Right forelimb (tissue), 1 donor: Measurements from ENCODE around the gene DIP2C.
"Not testable (repeated sequence)": the region's sequence is repeated elsewhere in the genome, so short reads cannot be mapped to it uniquely, and the experiment has no call there.

ENCODE experiments used
- DNase-seq: peaks from one replicate; pipeline ENCODE4 v3.0.0-alpha.2; 2018

DIP2C gene

DNA sequence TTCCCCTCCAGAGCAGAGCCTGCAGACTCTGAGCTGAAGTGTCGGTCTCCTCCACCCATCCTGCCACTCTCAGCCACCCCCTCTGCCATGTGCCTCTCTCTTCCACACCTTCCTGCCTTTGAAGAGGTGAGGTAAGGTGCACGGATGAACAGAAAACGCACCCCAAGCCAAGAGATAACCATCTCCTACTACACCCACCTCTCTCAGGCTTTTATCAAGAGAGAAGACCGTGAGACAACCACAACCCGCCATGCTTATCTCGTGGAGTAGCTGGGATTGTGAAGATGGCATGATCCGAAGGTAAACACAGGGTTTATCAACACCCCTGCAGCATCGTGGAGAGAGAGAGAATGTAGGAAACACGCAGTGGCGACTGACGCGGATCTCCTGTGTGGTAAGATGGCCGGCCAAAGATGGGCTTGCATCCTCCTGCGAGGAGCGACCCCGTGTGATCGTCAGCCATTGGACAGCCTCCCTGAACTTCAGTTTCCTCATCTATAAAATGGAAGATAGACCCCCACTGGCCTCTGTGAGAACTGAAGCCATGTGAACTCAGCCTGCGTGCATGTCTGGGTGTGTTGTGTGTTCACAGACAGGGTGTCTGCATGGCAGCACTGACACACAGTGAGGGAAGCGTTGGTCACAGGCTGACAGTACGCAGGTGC, 219.0 kb downstream of the DIP2C start:
- no peak for DNase-seq

DNA sequence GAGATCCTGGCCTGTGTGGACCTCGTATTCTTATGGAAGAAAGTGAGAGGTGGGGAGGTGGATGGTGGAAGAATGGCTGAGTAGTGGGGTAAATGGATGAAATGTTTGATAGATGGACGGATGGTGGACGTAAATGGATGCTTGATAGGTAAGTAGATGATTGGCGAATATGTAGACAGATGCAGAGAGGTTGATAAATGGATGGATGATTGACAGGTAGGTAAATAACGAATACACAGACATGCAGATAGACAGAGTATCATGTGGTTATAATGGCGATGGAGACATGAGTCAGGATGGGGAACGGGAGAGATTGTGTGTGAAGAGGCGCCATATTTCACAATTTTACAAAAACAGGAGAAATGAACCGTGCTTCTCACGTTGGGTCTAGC, 219.5 kb downstream of the DIP2C start:
- DNase-seq, result no peak

DNA sequence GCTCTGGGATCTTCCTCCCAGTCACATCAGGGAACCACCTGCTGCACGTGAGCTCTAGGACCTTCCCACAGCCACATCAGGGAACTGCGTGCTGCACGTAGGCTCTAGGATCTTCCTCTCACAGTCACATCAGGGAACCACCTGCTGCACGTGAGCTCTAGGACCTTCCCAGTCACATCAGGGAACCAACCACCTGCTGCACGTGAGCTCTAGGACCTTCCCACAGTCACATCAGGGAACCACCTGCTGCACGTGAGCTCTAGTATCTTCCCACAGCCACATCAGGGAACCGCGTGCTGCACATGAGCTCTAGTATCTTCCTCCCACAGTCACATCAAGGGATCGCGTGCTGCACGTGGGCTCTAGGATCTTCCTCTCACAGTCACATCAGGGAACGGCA, 229.7 kb downstream of the DIP2C start:
- DNase-seq, result no peak

DNA sequence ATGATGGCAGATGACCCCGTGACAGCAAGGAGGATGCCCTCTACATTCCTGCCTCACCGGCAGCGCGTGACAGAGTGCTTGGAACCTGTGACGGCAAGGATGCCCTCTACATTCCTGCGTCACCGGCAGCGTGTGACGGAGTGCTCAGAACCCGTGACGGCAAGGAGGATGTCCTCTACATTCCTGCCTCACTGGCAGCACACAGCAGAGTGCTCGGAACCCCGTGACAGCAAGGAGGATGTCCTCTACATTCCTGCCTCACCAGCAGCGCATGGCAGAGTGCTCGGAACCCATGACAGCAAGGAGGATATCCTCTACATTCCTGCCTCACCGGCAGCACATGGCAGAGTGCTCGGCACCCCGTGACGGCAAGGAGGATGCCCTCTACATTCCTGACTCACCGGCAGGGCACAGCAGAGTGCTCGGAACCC, 231.0 kb downstream of the DIP2C start:
- no peak for DNase-seq

DNA sequence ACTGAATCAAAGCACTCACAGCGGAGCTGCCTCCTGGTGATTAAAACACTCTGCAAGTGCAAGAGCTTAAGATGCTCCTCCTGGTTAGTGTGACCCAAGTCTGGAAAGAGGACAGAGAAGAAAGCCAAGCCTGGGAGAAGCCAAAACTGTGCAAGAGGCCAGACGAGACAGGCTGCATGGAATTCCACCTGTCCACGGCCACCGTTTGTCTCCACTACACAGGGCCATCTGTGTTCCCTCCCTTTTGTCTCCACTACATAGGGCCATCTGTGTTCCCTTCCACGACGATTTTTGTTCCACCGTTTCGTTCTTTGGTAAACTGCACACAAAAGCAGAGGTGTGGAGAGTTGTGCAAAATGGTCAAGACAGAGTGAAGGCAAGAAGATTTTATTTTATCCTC, 233.0 kb downstream of the DIP2C start:
- DNase-seq, result no peak

DNA sequence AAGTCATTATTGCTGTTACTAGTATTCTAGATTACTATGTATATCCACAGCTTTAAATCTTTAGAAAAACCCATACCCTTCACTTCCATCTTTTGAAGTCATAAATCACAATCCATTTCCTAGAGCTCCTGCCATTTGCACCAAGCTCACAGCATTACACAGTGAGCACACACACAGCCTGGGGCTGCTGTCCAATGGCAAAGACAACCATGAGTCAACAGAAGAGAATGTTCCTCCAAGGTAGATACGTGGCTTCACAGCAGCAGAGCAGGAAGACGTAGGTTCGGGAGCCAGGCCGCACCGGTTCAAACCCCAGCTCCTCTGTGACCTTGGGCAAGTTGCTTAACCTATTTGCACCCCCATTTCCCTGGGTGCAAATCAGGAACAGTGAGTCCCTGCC, 234.6 kb downstream of the DIP2C start:
- DNase-seq, result no peak

DNA sequence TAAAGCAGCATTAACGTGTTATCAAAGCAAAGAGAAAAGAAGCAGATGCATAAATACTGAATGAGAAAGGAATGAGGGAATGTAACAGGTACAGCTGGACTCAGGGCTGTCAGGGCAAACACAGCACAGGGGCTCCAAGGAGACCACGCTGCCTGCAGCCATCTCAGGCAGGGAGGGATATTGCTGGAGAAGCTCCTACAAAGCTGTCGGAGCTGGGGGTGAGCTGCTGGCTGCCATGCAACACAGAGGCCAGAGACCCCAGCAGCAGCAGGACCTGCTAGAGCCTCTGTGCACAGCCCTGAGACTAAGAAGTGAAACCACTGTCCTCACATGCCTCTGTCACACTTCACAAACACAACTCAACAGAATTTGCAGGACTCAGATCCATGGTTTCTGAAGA, 235.8 kb downstream of the DIP2C start:
- no peak for DNase-seq

DNA sequence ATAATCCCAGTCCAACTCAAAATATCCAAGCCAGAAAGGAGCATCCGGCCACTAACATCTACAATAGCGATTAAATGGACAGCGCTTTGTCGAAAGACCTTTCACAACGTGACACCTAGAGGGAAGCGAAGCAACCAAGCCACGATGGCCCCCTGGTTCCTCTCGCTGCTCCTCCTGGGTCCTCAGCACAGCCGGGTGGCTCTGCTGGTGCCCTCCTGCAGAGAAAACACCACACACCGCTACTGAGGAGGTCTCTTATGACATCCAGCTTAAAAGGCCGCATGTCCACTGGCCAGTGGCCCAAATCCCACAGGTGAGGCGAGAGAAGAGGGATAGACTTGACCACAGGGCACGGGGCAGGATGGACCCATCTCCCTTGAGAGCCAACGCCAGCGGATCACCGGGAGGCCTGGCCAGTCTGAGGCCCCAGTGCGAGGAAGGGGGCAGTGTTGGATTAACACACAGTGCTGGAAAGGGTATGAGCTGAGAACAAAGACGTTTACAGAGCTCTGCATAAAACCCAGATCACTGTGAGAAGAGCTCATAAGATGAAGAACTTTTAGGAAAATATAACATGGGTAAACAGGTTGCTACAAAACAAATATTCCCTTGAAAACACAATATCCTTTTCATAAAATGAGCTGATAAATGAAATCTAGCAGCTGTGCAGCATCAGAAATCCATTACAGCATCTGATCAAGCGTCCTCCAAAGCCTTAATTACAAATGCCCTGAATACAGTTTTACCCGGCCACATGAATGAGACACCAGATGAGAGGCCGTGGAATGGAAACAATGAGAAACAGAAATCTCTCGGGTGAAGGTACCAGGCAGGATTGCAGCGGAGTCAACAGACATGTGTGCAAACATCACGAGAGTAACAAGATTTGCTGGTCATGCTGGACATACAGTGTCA, 236.7 kb downstream of the DIP2C start:
- DNase-seq, result no peak

DNA sequence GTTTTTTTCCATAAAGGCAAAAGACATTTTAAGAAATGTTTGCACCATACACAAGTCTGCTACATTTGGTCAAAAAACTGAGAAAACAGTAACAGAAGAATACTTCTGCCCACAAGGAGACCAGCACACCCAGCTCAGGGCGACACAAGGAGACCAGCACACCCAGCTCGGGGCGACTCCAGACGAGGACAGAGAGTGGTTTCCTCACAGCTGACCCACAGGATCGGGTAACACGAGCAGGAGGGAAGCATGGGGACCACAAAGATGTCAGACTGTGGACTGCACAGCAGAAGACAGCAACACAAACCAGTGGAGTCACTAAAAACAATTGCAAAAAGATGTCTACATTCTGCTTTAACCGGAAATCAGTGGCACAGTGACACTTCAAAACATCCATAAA, 237.6 kb downstream of the DIP2C start:
- no peak for DNase-seq

DNA sequence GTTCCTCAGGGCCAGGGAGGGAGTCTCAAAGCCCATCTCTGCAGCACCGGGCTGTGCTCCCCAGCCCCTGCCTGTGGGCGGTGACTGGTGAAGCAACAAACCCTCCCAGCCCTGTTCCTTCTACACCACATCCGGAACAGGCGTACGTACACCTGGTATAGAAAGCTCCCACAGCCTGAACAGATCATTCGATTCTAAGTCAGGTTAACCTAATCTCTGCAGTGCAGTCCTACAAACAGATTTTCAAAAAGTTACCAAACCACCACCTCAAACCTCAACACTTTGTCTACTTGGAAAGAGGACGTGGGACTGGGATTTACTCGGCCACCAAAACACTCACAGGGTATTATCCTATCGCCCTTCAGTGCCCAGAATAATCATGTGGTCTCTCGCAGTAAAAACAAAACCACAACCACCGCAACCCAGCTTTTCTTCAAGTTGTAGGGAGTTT, 238.4 kb downstream of the DIP2C start:
- no peak for DNase-seq

DNA sequence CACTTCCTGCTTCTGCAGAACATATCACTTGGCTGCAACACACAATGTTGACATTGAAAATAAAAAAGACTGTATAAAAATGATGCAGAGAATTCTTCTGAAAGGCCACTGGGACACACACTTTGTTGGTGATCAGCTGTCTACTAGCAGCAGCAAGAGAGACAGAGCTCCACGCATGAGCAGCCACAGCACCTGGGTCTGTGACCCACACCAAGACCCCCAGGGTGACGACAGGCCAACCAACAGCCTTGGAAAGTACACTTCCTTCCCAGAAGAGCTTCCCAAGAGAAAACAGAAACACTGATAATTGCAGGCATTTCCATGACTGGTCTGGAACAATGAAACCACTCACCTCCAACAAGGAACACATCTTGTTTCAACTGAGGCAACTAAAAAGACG, 239.0 kb downstream of the DIP2C start:
- DNase-seq, result no peak

DNA sequence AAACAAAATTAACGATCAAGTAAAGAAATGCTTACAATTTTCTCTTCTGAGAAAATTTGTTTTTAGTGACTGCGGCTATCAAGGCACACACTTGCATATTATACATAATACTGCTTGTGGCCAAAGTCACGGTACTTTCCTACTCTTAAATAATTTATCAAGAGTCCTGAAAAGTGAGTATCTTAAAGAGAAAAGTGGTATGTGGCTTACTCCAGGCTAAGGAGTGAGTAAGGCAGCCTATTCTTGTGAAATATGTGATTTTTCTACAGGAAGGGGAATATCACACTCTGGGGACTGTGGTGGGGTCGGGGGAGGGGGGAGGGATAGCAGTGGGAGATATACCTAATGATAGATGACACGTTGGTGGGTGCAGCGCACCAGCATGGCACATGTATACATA, 240.1 kb downstream of the DIP2C start:
- DNase-seq, result not testable (repeated sequence)

DNA sequence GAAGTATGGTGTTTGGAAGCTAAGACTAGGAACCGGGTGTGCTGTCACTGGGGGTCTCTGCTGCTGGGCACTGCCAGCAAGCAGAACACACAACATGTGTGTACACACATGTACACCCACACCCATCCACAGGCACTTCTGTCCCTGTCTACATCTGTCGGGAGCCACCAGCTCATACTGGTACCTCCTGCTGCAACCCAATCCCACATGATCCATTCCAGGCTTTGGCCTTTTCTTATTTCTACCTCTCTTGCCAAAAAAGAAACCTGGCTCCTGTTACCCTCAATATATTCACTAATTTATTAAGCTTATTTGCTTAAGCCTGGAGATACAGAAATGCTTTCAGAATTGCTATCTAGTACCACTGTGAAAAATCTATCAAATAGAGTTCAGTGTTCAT, 246.0 kb downstream of the DIP2C start:
- DNase-seq, result no peak

DNA sequence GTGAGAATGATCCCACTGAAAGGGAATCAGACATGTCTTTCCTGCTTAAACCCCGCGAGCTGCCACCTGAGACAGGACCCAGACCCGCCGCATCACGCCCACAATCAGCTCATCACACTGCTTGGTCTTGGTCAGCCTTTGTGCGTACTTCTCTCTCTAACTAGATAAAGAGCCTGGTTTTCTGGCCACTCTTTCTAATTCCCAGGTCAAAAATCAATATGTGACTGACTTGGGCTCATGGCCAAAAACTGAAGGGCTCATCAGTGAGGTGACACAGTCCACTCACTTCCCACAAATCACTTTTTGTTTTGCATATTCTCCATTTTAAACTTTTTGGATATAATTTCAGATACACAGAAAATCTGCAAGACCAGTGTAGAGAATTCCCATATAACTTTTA, 247.3 kb downstream of the DIP2C start:
- no peak for DNase-seq

DNA sequence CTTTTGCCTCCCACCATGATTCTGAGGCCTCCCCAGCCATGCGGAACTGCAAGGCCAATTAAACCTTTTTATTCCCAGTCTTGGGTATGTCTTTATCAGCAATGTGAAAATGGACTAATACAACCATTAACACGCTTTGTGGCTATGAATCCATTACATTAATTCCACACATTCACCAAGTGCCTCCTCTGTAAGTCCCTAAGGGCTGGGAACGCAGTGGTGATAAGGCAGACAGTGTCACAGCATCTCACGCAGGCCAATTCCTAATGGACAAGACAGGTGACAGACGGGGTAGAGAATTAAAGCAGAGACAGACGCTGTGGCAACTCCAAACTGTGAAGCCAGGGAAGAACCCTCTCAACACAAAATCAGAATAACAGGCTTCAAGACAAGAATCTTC, 247.8 kb downstream of the DIP2C start:
- DNase-seq, result no peak

DNA sequence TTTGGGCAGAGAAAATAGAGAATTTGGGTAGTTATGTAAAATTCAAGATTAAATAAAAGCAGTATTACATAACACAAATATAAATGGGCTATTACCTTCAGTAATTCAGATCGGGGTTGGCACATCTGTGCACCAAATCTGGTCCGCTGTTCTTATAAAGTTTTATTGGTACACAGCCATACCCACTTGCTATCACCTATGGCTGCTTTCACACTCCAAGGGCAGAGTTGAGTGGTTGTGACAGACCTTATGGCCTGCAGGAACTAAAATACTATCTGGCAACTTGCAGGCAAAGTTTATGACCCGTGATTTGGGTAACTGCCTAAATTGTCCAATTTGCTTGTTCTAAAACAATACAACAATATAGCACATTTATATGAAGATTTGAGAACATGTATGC, 249.3 kb downstream of the DIP2C start:
- DNase-seq, result no peak

DNA sequence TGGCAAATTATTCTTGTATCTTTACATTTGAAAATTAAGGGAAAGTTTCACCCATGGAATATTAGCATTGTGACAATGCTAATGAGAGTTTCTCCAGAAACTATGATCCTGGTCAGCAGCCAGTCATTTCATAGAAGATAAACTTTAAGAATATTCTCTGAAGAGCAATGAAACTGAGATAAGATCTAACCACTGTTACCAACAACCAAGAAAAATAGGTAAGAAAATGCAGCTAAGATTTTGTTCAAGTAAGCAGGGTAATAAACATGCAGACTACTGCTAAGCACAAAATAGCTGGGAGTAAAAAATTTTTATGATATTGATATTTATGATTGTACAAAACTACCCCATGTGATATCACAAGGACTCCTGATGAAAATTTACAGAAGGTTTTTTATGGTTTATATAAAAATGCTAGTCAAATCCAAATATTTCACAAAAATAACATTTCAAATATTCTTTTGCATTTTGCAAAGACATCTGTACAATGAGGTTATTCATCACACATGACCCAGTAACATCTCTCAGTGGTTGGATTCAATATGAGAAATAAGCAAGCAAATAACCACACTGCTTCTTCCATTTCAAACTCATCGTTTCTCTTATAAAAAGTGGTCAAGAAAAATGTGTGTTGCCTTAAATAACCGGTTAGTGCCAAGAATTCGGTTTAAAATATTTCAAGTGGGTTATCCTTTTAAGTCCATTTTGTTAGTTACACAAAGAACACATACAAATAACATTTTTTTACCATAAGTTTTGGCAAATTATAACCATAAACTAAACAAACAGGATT, 251.6 kb downstream of the DIP2C start:
- no peak for DNase-seq

DNA sequence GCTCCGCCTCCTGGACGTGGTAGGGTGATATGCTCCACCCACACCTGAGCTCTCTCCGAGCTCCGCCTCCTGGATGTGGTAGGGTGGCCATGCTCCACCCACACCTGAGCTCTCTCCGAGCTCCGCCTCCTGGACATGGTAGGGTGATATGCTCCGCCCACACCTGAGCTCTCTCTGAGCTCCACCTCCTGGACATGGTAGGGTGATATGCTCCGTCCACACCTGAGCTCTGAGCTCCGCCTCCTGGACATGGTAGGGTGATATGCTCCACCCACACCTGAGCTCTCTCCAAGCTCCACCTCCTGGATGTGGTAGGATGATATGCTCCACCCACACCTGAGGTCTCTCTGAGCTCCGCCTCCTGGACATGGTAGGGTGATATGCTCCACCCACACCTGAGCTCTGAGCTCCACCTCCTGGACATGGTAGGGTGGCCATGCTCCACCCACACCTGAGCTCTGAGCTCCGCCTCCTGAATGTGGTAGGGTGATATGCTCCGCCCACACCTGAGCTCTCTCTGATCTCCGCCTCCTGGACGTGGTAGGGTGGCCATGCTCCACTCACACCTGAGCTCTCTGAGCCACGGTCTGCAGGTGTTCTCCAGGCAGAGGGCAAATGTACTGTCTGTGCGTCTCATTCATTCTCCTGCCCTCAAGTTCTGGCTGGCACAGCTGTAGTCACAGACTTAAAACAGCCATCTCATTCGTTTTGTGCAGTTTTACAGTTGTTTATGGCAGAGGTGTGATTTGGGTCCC, 252.4 kb downstream of the DIP2C start:
- no peak for DNase-seq

DNA sequence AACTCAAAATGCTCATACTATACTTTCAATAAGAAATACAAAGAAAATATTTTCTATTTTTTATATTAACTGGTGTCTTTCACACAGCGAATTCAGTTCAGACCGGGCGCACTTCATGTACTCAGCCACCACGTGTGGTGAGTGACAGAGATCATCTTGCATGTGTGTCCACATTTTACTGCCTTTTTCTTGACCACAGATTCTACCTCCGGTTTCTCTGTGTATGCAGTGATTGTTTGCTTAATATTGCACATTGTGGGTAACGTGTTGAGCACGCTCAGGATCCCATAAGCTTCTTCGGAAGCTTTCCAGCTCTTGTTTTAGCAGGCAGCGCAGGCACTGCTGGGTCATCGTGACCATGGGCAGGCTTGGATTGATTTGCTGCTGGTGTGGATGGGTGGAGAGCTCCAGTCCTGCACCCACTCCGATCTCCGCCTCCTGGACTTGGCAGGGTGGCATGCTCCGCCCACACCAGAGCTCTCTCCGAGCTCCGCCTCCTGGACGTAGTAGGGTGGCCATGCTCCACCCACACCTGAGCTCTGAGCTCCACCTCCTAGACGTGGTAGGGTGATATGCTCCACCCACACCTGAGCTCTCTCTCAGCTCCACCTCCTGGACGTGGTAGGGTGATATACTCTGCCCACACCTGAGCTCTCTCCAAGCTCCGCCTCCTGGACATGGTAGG, 253.3 kb downstream of the DIP2C start:
- DNase-seq, result no peak

DNA sequence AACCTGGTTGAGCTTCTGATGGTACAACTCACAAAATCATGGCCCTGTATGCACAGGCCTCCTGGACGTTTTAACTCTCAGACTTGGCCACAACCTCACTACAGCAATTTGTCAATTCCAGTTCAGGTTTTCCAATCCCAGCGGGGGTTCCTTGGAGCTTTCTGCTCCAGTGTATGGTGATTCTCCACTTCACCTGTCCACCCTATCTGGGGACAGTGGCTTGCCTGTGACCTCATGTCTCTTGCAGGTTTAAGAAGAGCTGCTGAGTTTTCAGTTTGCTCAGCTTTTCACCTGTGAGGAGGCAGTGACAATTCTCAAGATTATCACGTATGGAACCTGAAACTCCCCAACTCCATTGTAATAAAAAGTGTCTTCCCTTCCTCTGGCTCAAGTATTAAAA, 254.1 kb downstream of the DIP2C start:
- no peak for DNase-seq

DNA sequence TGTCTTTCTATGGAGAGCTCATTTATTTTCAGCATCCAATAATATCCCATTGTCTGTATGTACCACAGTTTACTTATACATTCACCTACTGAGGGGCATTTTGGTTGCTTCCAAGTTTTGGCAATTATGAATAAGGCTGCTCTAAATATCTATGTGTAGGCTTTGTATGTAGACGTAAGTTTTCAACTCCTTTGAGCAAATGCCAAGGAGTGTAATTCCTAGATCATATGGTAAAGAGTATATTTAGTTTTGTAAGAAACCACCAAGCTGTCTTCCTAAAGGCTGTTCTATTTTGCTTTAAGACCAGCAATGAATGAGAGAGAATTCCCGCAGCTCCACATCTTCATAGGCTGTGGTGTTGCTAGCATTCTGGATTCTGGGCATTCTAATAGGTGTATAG, 259.8 kb downstream of the DIP2C start:
- no peak for DNase-seq
